Endothelial cell of umbilical vein (primary cell): ENCODE results near the gene TBCE. TPM values are rescaled to one million over a fixed set of nuclear protein-coding genes. Genes with fewer than 3 reads are reported as not detected.

ENCODE experiments used
- BruUV-seq: library from RNA; stranded (reverse); fragments of 400-500 nt; replicated peaks from 2 replicates; lab custom pipeline; 2021; lab: Mats Ljungman, UMichigan
- CTCF ChIA-PET: fragments of 300-600, 350-600 bp; sonication (Branson Sonifier 250); formaldehyde crosslinking; loops from one replicate; lab custom pipeline; 2021; ENCODE audit warnings: antibody characterized with exemption, inconsistent platforms; lab: Charles Lee
- POLR2A ChIA-PET: fragments of 300-600, 350-600 bp; sonication (Branson Sonifier 250); formaldehyde crosslinking; loops from one replicate; lab custom pipeline; 2021; ENCODE audit warnings: antibody characterized with exemption, inconsistent platforms; lab: Charles Lee
- DNase-seq: peaks from one replicate; pipeline ENCODE4 v3.0.0-alpha.2; 2011; ENCODE audit warnings: low read depth, low spot score
- FAIRE-seq: peaks from 2 replicates; lab custom pipeline; 2011; peaks lifted over from hg19 to GRCh38; lab: Jason Lieb, UNC
- H2AFZ ChIP-seq: 2 replicates; pipeline ENCODE4 v1.6.0; 2012; ENCODE audit warnings: low read depth, low read length, control low read depth, inconsistent platforms
- H3K27ac ChIP-seq: 2 replicates; pipeline ENCODE4 v1.5.1; 2011; ENCODE audit warnings: low read depth, mild to moderate bottlenecking, control low read depth, low read length, moderate library complexity; ENCODE audit not compliant: insufficient read depth
- H3K27me3 ChIP-seq, 2 experiments: 2 replicates each; pipeline versions ENCODE4 v1.6.0 to v1.6.1; 2011; ENCODE audit warnings: low read length in 2 of 2, mixed read lengths in 1 of 2; ENCODE audit not compliant: control insufficient read depth in 2 of 2, insufficient read depth in 2 of 2
- H3K36me3 ChIP-seq, 2 experiments: 2 replicates in 1 of 2; 3 replicates in 1 of 2; pipeline ENCODE4 v1.5.1; 2011; ENCODE audit warnings: low read length in 2 of 2, mild to moderate bottlenecking in 1 of 2, moderate library complexity in 1 of 2; ENCODE audit not compliant: control insufficient read depth in 2 of 2, insufficient read depth in 2 of 2; ENCODE audit errors: extremely low read depth in 1 of 2
- H3K4me1 ChIP-seq: 3 replicates; pipeline ENCODE4 v1.5.1; 2011; ENCODE audit warnings: mild to moderate bottlenecking, low read length; ENCODE audit not compliant: control insufficient read depth, insufficient read depth; ENCODE audit errors: extremely low read depth
- H3K4me2 ChIP-seq: 2 replicates; pipeline ENCODE4 v1.6.1; 2011; ENCODE audit warnings: low read length, control low read depth, mixed read lengths; ENCODE audit not compliant: insufficient read depth
- H3K4me3 ChIP-seq, 3 experiments: fragments of 200-600 bp in 1 of 3; sonication (generic), shearing (Covaris generic) in 1 of 3; replicated peaks in 1 of 3; 2 replicates each; pipeline ENCODE4 v1.5.1; 2011 to 2016; ENCODE audit warnings: control low read depth in 3 of 3, low read length in 3 of 3, mild to moderate bottlenecking in 2 of 3, inconsistent platforms in 1 of 3, low read depth in 1 of 3, moderate library complexity in 1 of 3; ENCODE audit not compliant: insufficient read depth in 1 of 3
- H3K79me2 ChIP-seq: 2 replicates; pipeline ENCODE4 v1.6.0; 2012; ENCODE audit warnings: low read length, inconsistent platforms; ENCODE audit not compliant: control insufficient read depth, insufficient read depth
- H3K9ac ChIP-seq: replicated peaks from 2 replicates; pipeline ENCODE3; 2011; ENCODE audit warnings: low read length, control low read depth; ENCODE audit not compliant: insufficient read depth; ENCODE audit errors: extremely low read depth
- H3K9me1 ChIP-seq: replicated peaks from 3 replicates; pipeline ENCODE4 v1.6.0; 2011; ENCODE audit warnings: mild to moderate bottlenecking, low read length; ENCODE audit not compliant: control insufficient read depth, insufficient read depth; ENCODE audit errors: extremely low read depth
- H3K9me3 ChIP-seq: replicated peaks from 2 replicates; pipeline ENCODE4 v1.5.1; 2012; ENCODE audit warnings: low read length, inconsistent platforms; ENCODE audit not compliant: control insufficient read depth, insufficient read depth
- H4K20me1 ChIP-seq: replicated peaks from 2 replicates; pipeline ENCODE3; 2011; ENCODE audit warnings: mild to moderate bottlenecking, low read length; ENCODE audit not compliant: control insufficient read depth, insufficient read depth; ENCODE audit errors: extremely low read depth
- EZH2 ChIP-seq: IDR thresholded peaks from 2 replicates; pipeline ENCODE4 v1.6.1; 2012; ENCODE audit warnings: borderline replicate concordance, low read depth, mild to moderate bottlenecking, moderate library complexity, low read length, inconsistent platforms; ENCODE audit not compliant: severe bottlenecking
- FOS ChIP-seq: IDR thresholded peaks from 2 replicates; pipeline ENCODE4 v1.6.1; 2011; ENCODE audit warnings: mild to moderate bottlenecking, low read length, moderate library complexity, borderline replicate concordance; ENCODE audit not compliant: insufficient read depth
- JUN ChIP-seq: IDR thresholded peaks from 2 replicates; pipeline ENCODE4 v1.6.1; 2011; ENCODE audit warnings: borderline replicate concordance, low read depth; ENCODE audit not compliant: insufficient read length, insufficient read depth
- MAX ChIP-seq: IDR thresholded peaks from 2 replicates; pipeline ENCODE4 v1.6.1; 2011; ENCODE audit not compliant: insufficient read depth, insufficient read length
- MYC ChIP-seq: IDR thresholded peaks from one replicate; pipeline ENCODE4 v1.6.1; 2011; ENCODE audit warnings: mild to moderate bottlenecking, low read depth, low read length
- POLR2A ChIP-seq: IDR thresholded peaks from 2 replicates; pipeline ENCODE4 v1.6.1; 2012; ENCODE audit warnings: low read depth, mild to moderate bottlenecking, control low read depth, low read length
- POLR2AphosphoS5 ChIP-seq: IDR thresholded peaks from 2 replicates; pipeline ENCODE4 v1.6.1; 2012; ENCODE audit warnings: low read depth, mild to moderate bottlenecking, control low read depth, low read length, moderate library complexity; ENCODE audit not compliant: insufficient read depth
- dilution Hi-C: fragments of 300-500 bp; cut with MboI; formaldehyde crosslinking; loops from one replicate; pipeline ENCODE4 v1.15.0; 2019; ENCODE audit warnings: low sequenced_read_pairs; ENCODE audit not compliant: extremely low pct_ligation_motif_present
- intact Hi-C: fragments of 100-400 bp; cut with micrococcal nuclease; formaldehyde crosslinking; loops from one replicate; pipeline ENCODE4 v1.10.0; 2022
- polyA plus RNA-seq, 4 experiments: library from polyadenylated mRNA; depleted of rRNA in 3 of 4; stranded (reverse) in 3 of 4; unstranded in 1 of 4; fragments of >200 nt; gene quantifications; 2 replicates each; pipeline versions ENCODE4 v1.2.1 to v1.2.3, GENCODE V29; 2011 to 2012; ENCODE audit warnings: missing spikeins in 1 of 4
- total RNA-seq: library from RNA; stranded (reverse); gene quantifications from 2 replicates; pipeline ENCODE4 v1.2.3, GENCODE V29; 2021
- TF ChIP-seq, protein P1 (sequence below), 2 donors: IDR thresholded peaks; 1 replicate in 1 of 2; 2 replicates in 1 of 2; pipeline ENCODE4 v1.5.1; 2011; ENCODE audit warnings: low read length in 2 of 2, mild to moderate bottlenecking in 2 of 2, moderate library complexity in 2 of 2, control low read depth in 1 of 2, inconsistent platforms in 1 of 2, low read depth in 1 of 2; ENCODE audit not compliant: insufficient read depth in 1 of 2; ENCODE audit errors: extremely low read depth in 1 of 2

The TBCE gene
- total and polyA plus RNA-seq, 2 donors (not counting 3 experiments of a cell fraction or from before 2014, with no cell fraction given), result 13.7 to 32.6 TPM

DNA sequence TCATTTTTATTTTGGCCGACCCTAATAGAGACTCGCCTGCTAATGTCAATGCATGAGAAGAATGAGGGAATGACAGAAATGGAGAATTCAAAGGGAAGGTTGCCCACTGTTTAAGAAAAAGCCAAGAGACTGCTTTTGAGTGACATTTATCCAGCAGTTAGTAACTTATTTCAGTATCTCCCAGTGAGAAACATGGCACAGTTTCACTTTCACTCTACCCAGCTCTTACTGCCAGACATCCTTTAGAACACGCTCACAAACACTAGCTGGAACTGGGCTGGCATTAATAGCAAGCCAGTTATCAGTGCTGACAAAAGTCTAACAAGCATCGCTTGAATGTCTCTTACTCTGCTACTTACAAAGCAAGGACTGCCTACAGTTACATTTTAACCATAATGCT is 30.3 kb upstream of the TBCE start:
- no peak overlapping the region for H3K4me3 ChIP-seq
- H3K79me2 ChIP-seq, result peaks cover 11% of the 10 kb centered on the region
- H3K9me1 ChIP-seq, result no peaks in the 10 kb centered on the region
- no TSS peak for BruUV-seq
- no peaks in the 10 kb centered on the region for H4K20me1 ChIP-seq
- no peak for TF ChIP-seq MAX
- no peak for TF ChIP-seq EZH2
- TF ChIP-seq MYC, result no peak
- TF ChIP-seq, protein P1, sequence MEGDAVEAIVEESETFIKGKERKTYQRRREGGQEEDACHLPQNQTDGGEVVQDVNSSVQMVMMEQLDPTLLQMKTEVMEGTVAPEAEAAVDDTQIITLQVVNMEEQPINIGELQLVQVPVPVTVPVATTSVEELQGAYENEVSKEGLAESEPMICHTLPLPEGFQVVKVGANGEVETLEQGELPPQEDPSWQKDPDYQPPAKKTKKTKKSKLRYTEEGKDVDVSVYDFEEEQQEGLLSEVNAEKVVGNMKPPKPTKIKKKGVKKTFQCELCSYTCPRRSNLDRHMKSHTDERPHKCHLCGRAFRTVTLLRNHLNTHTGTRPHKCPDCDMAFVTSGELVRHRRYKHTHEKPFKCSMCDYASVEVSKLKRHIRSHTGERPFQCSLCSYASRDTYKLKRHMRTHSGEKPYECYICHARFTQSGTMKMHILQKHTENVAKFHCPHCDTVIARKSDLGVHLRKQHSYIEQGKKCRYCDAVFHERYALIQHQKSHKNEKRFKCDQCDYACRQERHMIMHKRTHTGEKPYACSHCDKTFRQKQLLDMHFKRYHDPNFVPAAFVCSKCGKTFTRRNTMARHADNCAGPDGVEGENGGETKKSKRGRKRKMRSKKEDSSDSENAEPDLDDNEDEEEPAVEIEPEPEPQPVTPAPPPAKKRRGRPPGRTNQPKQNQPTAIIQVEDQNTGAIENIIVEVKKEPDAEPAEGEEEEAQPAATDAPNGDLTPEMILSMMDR (IDR thresholded peaks at IDR 0.05; ENCODE audit: extremely low read depth in 1 of 2, insufficient read depth in 1 of 2, low read depth in 1 of 2, low read length in 2 of 2), result no peak
- TF ChIP-seq JUN, result no peak
- no peak for TF ChIP-seq POLR2AphosphoS5
- TF ChIP-seq POLR2A, result no peak
- TF ChIP-seq FOS, result no peak
- no peaks in the 10 kb centered on the region for H3K4me1 ChIP-seq
- H3K4me2 ChIP-seq, result no peak overlapping the region
- DNase-seq (no peak), FAIRE-seq (no peak)
- no peaks in the 10 kb centered on the region for H3K27me3 ChIP-seq
- CTCF ChIA-PET, result interaction anchor here (1.4 kb wide), 1 partner anchor 8 kb away, joined by 4 read pairs; the partner anchor contains the start of gene GGPS1
- H3K9me3 ChIP-seq, result no peaks in the 10 kb centered on the region
- dilution Hi-C loops (no loop called here), intact Hi-C loops (no loop called here)
- no peak overlapping the region for H3K27ac ChIP-seq
- POLR2A ChIA-PET, result no interaction called here
- no peak overlapping the region for H3K9ac ChIP-seq
- H3K36me3 ChIP-seq, result peaks cover 6 to 9% of the 10 kb centered on the region in 2 experiments
- H2AFZ ChIP-seq, result no peak overlapping the region
